Ovary (tissue), 9 donors: Measurements from ENCODE around the gene PIGK. TPM values are rescaled to one million over a fixed set of nuclear protein-coding genes. Genes with fewer than 3 reads are reported as not detected.

Experiments used
- DNase-seq, 5 donors: peaks; one replicate each; pipeline ENCODE4 v3.0.0-alpha.2; 2019 to 2020
- H3K27ac ChIP-seq, 2 donors: fragments of 200-600 bp; one replicate each; pipeline versions ENCODE4 v1.5.1 to v1.8.0; 2019 to 2022
- H3K27me3 ChIP-seq: fragments of 200-600 bp; one replicate; pipeline ENCODE4 v1.8.0; 2022
- H3K36me3 ChIP-seq: fragments of 200-600 bp; sonication (generic); one replicate; pipeline ENCODE4 v1.5.1; 2019
- H3K4me1 ChIP-seq: one replicate; pipeline ENCODE4 v1.8.1; 2013; ENCODE audit warnings: mild to moderate bottlenecking, moderate library complexity; ENCODE audit not compliant: insufficient read depth
- H3K4me3 ChIP-seq: fragments of 200-600 bp; sonication (generic); one replicate; pipeline ENCODE4 v1.5.1; 2017
- H3K9me3 ChIP-seq, 2 donors: fragments of 200-600 bp in 1 of 2; sonication (generic) in 1 of 2; one replicate each; pipeline versions ENCODE4 v1.5.1 to v1.8.1; 2013 to 2019; ENCODE audit warnings: mild to moderate bottlenecking in 1 of 2, moderate library complexity in 1 of 2
- EP300 ChIP-seq: sonication (generic); formaldehyde crosslinking; IDR thresholded peaks from one replicate; pipeline ENCODE4 v1.6.1; 2017; ENCODE audit warnings: antibody characterized with exemption
- POLR2A ChIP-seq: fragments of 450-650 bp; IDR thresholded peaks from one replicate; pipeline ENCODE4 v1.6.1; 2017; ENCODE audit warnings: antibody characterized with exemption, mild to moderate bottlenecking, moderate library complexity
- WGBS, 3 donors: extraction: QIAGEN DNeasy Blood & Tissue Kit in 1 of 3; methylation state at CpG; one replicate each; pipeline versions ENCODE4 v1.1.5 to v1.1.7; 2013 to 2017; 5-methylcytosine and 5-hydroxymethylcytosine counted together
- intact Hi-C, 4 donors: fragments of 100-400 bp; cut with DNase I; formaldehyde crosslinking; loops; one replicate each; pipeline versions ENCODE4 v1.11.0 to v1.15.1; 2022 to 2023
- polyA plus RNA-seq, 2 donors: library from polyadenylated mRNA; stranded (reverse); fragments of 200-250 nt in 1 of 2; fragments of 350-450 nt in 1 of 2; fragmentation: Illumina TruSeq in 1 of 2; extraction: RNeasy Lipid Tissue Mini Kit (QIAGEN cat#74804) in 1 of 2; gene quantifications; one replicate each; pipeline ENCODE4 v1.2.3, GENCODE V29; 2013 to 2014
- total RNA-seq, 7 donors: library from RNA; depleted of rRNA in 2 of 7; stranded (reverse); fragments of >200 nt in 2 of 7; fragmentation: NEBNext Ultra II Directional in 3 of 7; extraction: Animal tissue kit (Norgen Biotek cat#: 25700) in 3 of 7; gene quantifications; one replicate each; pipeline versions ENCODE4 v1.1.0 to v1.2.4, GENCODE V29; 2016 to 2023
- TF ChIP-seq, protein P1 (sequence below), 3 donors: fragments of 450-650 bp in 2 of 3; fragments of 200-600 bp in 1 of 3; IDR thresholded peaks; one replicate each; pipeline versions ENCODE4 v1.5.1 to v1.8.0; 2016 to 2022; ENCODE audit warnings: antibody characterized with exemption in 3 of 3, mild to moderate bottlenecking in 1 of 3
- donor health status: DM: no; HTN: no; CAD: no; lungs with moderate emphysema.
- donor health status: DM: no; HTN: no; CAD: no.
- donor health status: Bipolar disorder and iron deficiency.
- donor health status: DM: yes; HTN: yes; CAD: no.
- donor health status: DM: no; HTN: no; CAD: no.
- donor health status: DM: yes; HTN: yes; CAD: no.

The PIGK gene
- total and polyA plus RNA-seq, 9 donors = 11.1 to 34.7 (median 19.9) TPM

DNA sequence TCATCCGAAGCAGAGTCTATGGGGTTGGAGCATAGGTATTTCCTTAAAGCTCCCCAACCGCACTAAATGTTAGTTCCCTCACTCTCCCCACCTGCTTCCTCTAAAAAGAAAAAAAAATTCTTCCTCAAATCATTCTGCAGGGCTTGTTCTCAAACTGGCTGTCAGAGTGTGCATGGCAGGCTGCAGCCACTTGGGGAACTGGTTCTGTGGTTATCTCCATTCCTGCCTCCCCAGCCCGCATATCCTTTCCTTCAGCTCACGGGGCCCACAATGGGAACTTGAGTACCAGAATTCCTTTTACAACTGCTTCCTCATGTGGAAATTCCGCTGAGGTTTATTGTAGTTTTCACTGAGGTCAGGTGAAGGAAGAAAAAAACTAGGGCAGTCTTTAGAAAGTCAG, 159.2 kb downstream of the PIGK start:
- Histone ChIP-seq H3K4me1 (no peaks in the 10 kb centered on the region), H3K27ac (no peak overlapping the region), H3K4me3 (no peak overlapping the region), H3K27me3 (no peaks in the 10 kb centered on the region), H3K9me3 (no peaks in the 10 kb centered on the region), H3K36me3 (no peaks in the 10 kb centered on the region)
- intact Hi-C loops = no loop called here
- TF ChIP-seq, protein P1, sequence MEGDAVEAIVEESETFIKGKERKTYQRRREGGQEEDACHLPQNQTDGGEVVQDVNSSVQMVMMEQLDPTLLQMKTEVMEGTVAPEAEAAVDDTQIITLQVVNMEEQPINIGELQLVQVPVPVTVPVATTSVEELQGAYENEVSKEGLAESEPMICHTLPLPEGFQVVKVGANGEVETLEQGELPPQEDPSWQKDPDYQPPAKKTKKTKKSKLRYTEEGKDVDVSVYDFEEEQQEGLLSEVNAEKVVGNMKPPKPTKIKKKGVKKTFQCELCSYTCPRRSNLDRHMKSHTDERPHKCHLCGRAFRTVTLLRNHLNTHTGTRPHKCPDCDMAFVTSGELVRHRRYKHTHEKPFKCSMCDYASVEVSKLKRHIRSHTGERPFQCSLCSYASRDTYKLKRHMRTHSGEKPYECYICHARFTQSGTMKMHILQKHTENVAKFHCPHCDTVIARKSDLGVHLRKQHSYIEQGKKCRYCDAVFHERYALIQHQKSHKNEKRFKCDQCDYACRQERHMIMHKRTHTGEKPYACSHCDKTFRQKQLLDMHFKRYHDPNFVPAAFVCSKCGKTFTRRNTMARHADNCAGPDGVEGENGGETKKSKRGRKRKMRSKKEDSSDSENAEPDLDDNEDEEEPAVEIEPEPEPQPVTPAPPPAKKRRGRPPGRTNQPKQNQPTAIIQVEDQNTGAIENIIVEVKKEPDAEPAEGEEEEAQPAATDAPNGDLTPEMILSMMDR (IDR thresholded peaks at IDR 0.05) = no peak
- TF ChIP-seq POLR2A (no peak), EP300 (no peak)
- DNase-seq = no peak
- 70 to 84% (median 84%) methylated on average over 5 of the region's 5 CpGs for WGBS, 3 donors

GRCh38 chr1:77057994-77058585, 161.1 kb downstream of the PIGK start:
- Histone ChIP-seq H3K36me3 (no peaks in the 10 kb centered on the region), H3K9me3 (no peaks in the 10 kb centered on the region), H3K4me1 (no peaks in the 10 kb centered on the region), H3K4me3 (no peak overlapping the region), H3K27me3 (no peaks in the 10 kb centered on the region), H3K27ac (no peak overlapping the region)
- 80 to 83% (median 83%) methylated on average over 7 of the region's 7 CpGs for WGBS, 3 donors
- intact Hi-C loops = no loop called here
- TF ChIP-seq POLR2A (no peak), EP300 (no peak)
- TF ChIP-seq, protein P1 (IDR thresholded peaks at IDR 0.05) = no peak
- no peak for DNase-seq

- TF ChIP-seq, protein P1 (IDR thresholded peaks at IDR 0.05) = no peak
- TF ChIP-seq EP300 (no peak), POLR2A (no peak)
- no peaks in the 10 kb centered on the region for H3K36me3 ChIP-seq
- no peaks in the 10 kb centered on the region for H3K4me1 ChIP-seq
- intact Hi-C loops = no loop called here
- DNase-seq = no peak
- H3K27me3 ChIP-seq = no peaks in the 10 kb centered on the region
- no peak overlapping the region for H3K4me3 ChIP-seq
- H3K27ac ChIP-seq = no peak overlapping the region
- WGBS, 3 donors = 91 to 95% (median 93%) methylated on average over 7 of the region's 7 CpGs
- H3K9me3 ChIP-seq = no peaks in the 10 kb centered on the region
Observed at GRCh38 chr1:77056525-77056924, 162.7 kb downstream of the PIGK start.

DNA sequence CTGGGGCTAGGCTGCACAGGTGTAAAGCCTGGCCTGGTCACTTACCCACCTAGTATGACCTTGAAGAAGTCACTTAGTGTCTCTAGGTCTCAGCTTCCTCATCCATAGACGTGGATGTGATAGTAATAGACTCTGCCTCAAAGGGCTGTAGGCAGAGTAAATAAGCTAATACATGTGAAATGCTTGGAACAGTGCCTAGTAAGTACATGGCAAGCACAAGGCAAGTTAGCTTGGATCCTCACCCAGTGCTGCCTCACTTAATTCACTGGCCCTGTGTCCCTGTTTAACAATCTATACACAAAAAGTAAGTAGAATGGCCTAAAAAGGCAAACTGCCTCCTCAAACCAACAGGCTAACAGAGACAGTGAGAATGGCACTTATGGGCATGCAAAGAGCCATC, 167.8 kb downstream of the PIGK start:
- Histone ChIP-seq H3K27ac (no peak overlapping the region), H3K9me3 (no peaks in the 10 kb centered on the region), H3K4me3 (no peak overlapping the region), H3K4me1 (no peaks in the 10 kb centered on the region), H3K27me3 (no peaks in the 10 kb centered on the region), H3K36me3 (no peaks in the 10 kb centered on the region)
- WGBS, 3 donors = 57 to 58% (median 58%) methylated on average over 1 of the region's 1 CpG
- intact Hi-C loops = no loop called here
- no peak for DNase-seq
- TF ChIP-seq, protein P1 (IDR thresholded peaks at IDR 0.05) = no peak
- TF ChIP-seq POLR2A (no peak), EP300 (no peak)
